GM12873 (cell line): Measurements from ENCODE around the gene COX19.

Source experiments
- CTCF ChIP-seq: IDR thresholded peaks from 2 replicates; pipeline ENCODE4 v1.5.1; 2012; ENCODE audit warnings: low read depth, mild to moderate bottlenecking, moderate library complexity, low read length, control low read depth; ENCODE audit not compliant: insufficient read depth; ENCODE audit errors: missing control alignments

The COX19 gene

GRCh38 chr7:997404-998395 lies 22.4 kb upstream of the COX19 start:
- peak; percentile 22 for TF ChIP-seq CTCF

GRCh38 chr7:996079-996872 lies 20.9 kb upstream of the COX19 start:
- TF ChIP-seq CTCF = no peak

GRCh38 chr7:995571-995970 lies 20.2 kb upstream of the COX19 start:
- TF ChIP-seq CTCF = no peak

- no peak for TF ChIP-seq CTCF
These were observed 19.4 kb upstream of the COX19 start for GRCh38 chr7:994592-995308.

- TF ChIP-seq CTCF = peak; percentile 100
These were observed 17.6 kb upstream of the COX19 start for GRCh38 chr7:992709-993607.

- TF ChIP-seq CTCF = no peak
These were observed 16.6 kb upstream of the COX19 start for GRCh38 chr7:991729-992656.
